Adrenal gland (tissue), 12 donors: ENCODE measurements around the gene DMRTC2. TPM values are rescaled to one million over a fixed set of nuclear protein-coding genes. Genes with fewer than 3 reads are reported as not detected.

Experiments
- DNase-seq, 7 donors: peaks; one replicate each; pipeline ENCODE4 v3.0.0-alpha.2; 2019 to 2020
- H3K27ac ChIP-seq, 5 donors: fragments of 200-600 bp; sonication (generic) in 4 of 5; 1 replicate in 3 of 5; 2 replicates in 2 of 5; pipeline versions ENCODE4 v1.5.1 to v1.8.0; 2016 to 2020; ENCODE audit warnings: mild to moderate bottlenecking in 1 of 5
- H3K27me3 ChIP-seq: fragments of 200-600 bp; 2 replicates; pipeline ENCODE4 v1.8.0; 2021
- H3K36me3 ChIP-seq, 2 donors: fragments of 200-600 bp; replicated peaks in 1 of 2; 1 replicate in 1 of 2; 2 replicates in 1 of 2; pipeline versions ENCODE4 v1.5.1 to v1.8.0; 2018 to 2022
- H3K4me1 ChIP-seq, 2 donors: fragments of 200-600 bp; replicated peaks in 1 of 2; 1 replicate in 1 of 2; 2 replicates in 1 of 2; pipeline versions ENCODE4 v1.5.1 to v1.8.0; 2018 to 2021
- H3K4me3 ChIP-seq, 4 donors: fragments of 200-600 bp; sonication (generic) in 3 of 4; one replicate each; pipeline ENCODE4 v1.5.1; 2016 to 2018
- H3K9me3 ChIP-seq, 3 donors: fragments of 200-600 bp; sonication (generic) in 1 of 3; replicated peaks in 1 of 3; 1 replicate in 2 of 3; 2 replicates in 1 of 3; pipeline versions ENCODE4 v1.5.1 to v1.8.0; 2016 to 2021
- POLR2A ChIP-seq, 2 donors: fragments of 450-650 bp; IDR thresholded peaks; one replicate each; pipeline ENCODE4 v1.6.1; 2017; ENCODE audit warnings: antibody characterized with exemption in 2 of 2, mild to moderate bottlenecking in 2 of 2, moderate library complexity in 1 of 2
- WGBS, 4 donors: extraction: QIAGEN DNeasy Blood & Tissue Kit in 2 of 4; methylation state at CpG; one replicate each; pipeline versions ENCODE4 v1.1.5 to v1.1.7; 2013 to 2017; 5-methylcytosine and 5-hydroxymethylcytosine counted together
- intact Hi-C, 2 donors: fragments of 100-400 bp; cut with DNase I; formaldehyde crosslinking; loops; one replicate each; pipeline versions ENCODE4 v1.14.1 to v1.15.0; 2022 to 2023
- polyA plus RNA-seq, 3 donors: library from polyadenylated mRNA; stranded (reverse); fragments of 200-250 nt in 2 of 3; fragments of 350-450 nt in 1 of 3; fragmentation: Illumina TruSeq in 1 of 3; extraction: RNeasy Lipid Tissue Mini Kit (QIAGEN cat#74804) in 1 of 3; gene quantifications; one replicate each; pipeline ENCODE4 v1.2.3, GENCODE V29; 2013 to 2014
- total RNA-seq, 9 donors: library from RNA; depleted of rRNA in 4 of 9; stranded (reverse); fragments of >200 nt in 4 of 9; fragments of 120-200 nt in 1 of 9; fragmentation: NEBNext Ultra II Directional in 1 of 9; extraction: Animal tissue kit (Norgen Biotek cat#: 25700) in 1 of 9; gene quantifications; one replicate each; pipeline versions ENCODE4 v1.1.0 to v1.2.4, GENCODE V29; 2013 to 2023
- TF ChIP-seq, protein P1 (sequence below), 6 experiments: fragments of 450-650 bp in 4 of 6; fragments of 200-600 bp in 2 of 6; sonication (generic) in 1 of 6; IDR thresholded peaks; 1 replicate in 5 of 6; 2 replicates in 1 of 6; pipeline versions ENCODE4 v1.5.1 to v1.8.0; 2016 to 2021; ENCODE audit warnings: antibody characterized with exemption in 6 of 6, mild to moderate bottlenecking in 2 of 6, moderate library complexity in 1 of 6
- donor health status: healthy with polysubstance abuse.
- donor health status: Bipolar disorder and iron deficiency.
- donor health status: DM: yes; HTN: yes; CAD: no.
- donor health status: DM: no; HTN: no; CAD: no.
- donor health status: DM: no; HTN: no; CAD: no.
- donor health status: DM: yes; HTN: yes; CAD: no.

Gene DMRTC2
- total and polyA plus RNA-seq, 12 donors: not detected

DNA sequence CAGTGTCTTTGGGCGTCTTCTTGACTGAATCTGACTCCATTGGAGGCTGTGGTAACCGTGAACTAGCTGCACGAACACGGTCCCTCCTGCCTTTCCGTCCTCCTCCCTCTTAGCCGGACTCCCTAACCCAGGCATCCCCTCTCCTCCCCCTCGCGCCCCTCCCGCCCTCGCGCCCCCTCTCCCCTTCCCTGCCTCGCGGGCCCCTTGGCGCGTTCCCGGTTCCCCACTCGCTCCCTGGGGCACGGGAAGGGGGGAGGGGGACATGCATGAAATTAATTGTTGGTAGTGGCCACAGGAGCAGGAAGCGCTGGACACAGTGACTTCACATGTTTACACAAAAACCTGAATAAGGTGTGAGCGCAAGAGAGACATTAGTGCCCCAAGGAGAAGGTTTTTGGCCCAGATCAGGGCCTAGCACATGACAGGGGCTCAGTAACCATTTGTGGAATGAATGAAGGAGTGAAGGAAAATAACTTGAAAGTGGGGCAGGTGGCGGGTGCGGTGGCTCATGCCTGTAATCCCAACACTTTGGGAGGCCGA lies 279 bp downstream of the DMRTC2 start:
- no peak for DNase-seq
- no peaks in the 10 kb centered on the region for H3K9me3 ChIP-seq
- no peaks in the 10 kb centered on the region for H3K4me1 ChIP-seq
- intact Hi-C loops: no loop called here
- WGBS, 4 donors: 80 to 91% (median 86%) methylated on average over 21 to 23 of the region's 23 CpGs
- no peaks in the 10 kb centered on the region for H3K27me3 ChIP-seq
- TF ChIP-seq, protein P1, sequence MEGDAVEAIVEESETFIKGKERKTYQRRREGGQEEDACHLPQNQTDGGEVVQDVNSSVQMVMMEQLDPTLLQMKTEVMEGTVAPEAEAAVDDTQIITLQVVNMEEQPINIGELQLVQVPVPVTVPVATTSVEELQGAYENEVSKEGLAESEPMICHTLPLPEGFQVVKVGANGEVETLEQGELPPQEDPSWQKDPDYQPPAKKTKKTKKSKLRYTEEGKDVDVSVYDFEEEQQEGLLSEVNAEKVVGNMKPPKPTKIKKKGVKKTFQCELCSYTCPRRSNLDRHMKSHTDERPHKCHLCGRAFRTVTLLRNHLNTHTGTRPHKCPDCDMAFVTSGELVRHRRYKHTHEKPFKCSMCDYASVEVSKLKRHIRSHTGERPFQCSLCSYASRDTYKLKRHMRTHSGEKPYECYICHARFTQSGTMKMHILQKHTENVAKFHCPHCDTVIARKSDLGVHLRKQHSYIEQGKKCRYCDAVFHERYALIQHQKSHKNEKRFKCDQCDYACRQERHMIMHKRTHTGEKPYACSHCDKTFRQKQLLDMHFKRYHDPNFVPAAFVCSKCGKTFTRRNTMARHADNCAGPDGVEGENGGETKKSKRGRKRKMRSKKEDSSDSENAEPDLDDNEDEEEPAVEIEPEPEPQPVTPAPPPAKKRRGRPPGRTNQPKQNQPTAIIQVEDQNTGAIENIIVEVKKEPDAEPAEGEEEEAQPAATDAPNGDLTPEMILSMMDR (IDR thresholded peaks at IDR 0.05): no peak
- no peak for TF ChIP-seq POLR2A (IDR thresholded peaks at IDR 0.05)
- no peak overlapping the region for H3K4me3 ChIP-seq
- H3K36me3 ChIP-seq: no peaks in the 10 kb centered on the region
- no peak overlapping the region for H3K27ac ChIP-seq

- Histone ChIP-seq H3K27me3 (no peaks in the 10 kb centered on the region), H3K4me1 (no peaks in the 10 kb centered on the region), H3K36me3 (no peaks in the 10 kb centered on the region), H3K4me3 (no peak overlapping the region), H3K9me3 (no peaks in the 10 kb centered on the region), H3K27ac (no peak overlapping the region)
- 82 to 88% (median 85%) methylated on average over 11 to 19 of the region's 19 CpGs for WGBS, 4 donors
- intact Hi-C loops: no loop called here
- TF ChIP-seq POLR2A (IDR thresholded peaks at IDR 0.05): no peak
- TF ChIP-seq, protein P1 (IDR thresholded peaks at IDR 0.05): no peak
- DNase-seq: no peak
These were observed 2.7 kb downstream of the DMRTC2 start for GRCh38 chr19:41847351-41848105.

DNA sequence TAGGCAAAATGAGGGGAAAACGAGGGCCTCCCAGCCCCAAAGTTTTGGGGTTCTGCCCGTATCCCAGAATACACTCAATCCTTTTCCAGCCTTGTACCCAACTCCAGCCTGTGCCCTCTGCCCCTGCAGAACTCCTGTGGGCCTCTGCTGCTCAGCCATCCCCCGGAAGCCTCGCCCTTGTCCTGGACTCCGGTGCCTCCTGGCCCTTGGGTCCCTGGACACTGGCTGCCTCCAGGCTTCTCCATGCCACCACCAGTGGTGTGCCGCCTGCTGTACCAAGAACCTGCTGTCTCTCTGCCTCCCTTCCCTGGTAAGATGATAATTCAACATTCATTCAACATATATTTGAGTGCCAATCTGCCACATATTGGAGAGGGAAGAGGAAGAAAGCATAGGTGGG lies 3.8 kb downstream of the DMRTC2 start:
- no peak for DNase-seq
- Histone ChIP-seq H3K4me3 (no peak overlapping the region), H3K27me3 (no peaks in the 10 kb centered on the region), H3K27ac (no peak overlapping the region), H3K4me1 (no peaks in the 10 kb centered on the region), H3K9me3 (no peaks in the 10 kb centered on the region), H3K36me3 (no peaks in the 10 kb centered on the region)
- WGBS, 4 donors: 85 to 92% (median 89%) methylated on average over 6 of the region's 6 CpGs
- TF ChIP-seq POLR2A (IDR thresholded peaks at IDR 0.05): no peak
- TF ChIP-seq, protein P1 (IDR thresholded peaks at IDR 0.05): no peak
- intact Hi-C loops: no loop called here

DNA sequence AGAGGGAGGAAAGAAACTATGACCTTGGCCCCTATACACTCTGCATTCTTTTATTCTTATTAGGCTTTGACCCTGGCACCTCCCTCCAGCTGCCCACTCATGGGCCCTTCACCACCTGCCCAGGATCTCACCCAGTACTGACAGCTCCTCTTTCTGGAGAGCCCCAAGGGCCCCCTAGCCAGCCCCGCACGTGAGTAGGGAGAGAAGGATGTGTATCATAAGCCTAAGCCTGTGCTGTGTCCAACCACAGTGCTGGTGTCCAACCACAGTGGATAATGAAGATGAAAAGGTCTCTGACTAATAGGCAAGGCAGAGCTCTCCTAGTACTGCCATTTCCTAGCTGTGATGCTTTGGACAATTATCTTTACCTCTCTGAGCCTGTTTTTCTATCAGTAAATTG lies 4.2 kb downstream of the DMRTC2 start:
- H3K4me3 ChIP-seq: no peak overlapping the region
- no peaks in the 10 kb centered on the region for H3K4me1 ChIP-seq
- intact Hi-C loops: no loop called here
- no peaks in the 10 kb centered on the region for H3K36me3 ChIP-seq
- TF ChIP-seq POLR2A (IDR thresholded peaks at IDR 0.05): no peak
- TF ChIP-seq, protein P1 (IDR thresholded peaks at IDR 0.05): no peak
- no peaks in the 10 kb centered on the region for H3K27me3 ChIP-seq
- WGBS, 4 donors: 73 to 95% (median 84%) methylated on average over 2 of the region's 2 CpGs
- no peaks in the 10 kb centered on the region for H3K9me3 ChIP-seq
- H3K27ac ChIP-seq: no peak overlapping the region
- DNase-seq: no peak
